H9 (cell line): ENCODE data around the gene TPM4. TPM values are rescaled to one million over a fixed set of nuclear protein-coding genes. Genes with fewer than 3 reads are reported as not detected.

Experiments
- DNase-seq: peaks from one replicate; pipeline ENCODE4 v3.0.0-alpha.2; 2017
- H2AFZ ChIP-seq: one replicate; pipeline ENCODE4 v1.6.1; 2013; ENCODE audit warnings: mild to moderate bottlenecking, low read length, control low read depth, moderate library complexity
- H2AK5ac ChIP-seq: 2 replicates; pipeline ENCODE4 v1.6.1; 2013; ENCODE audit warnings: low read length, control low read depth, mixed read lengths; ENCODE audit not compliant: insufficient read length
- H2BK120ac ChIP-seq: one replicate; pipeline ENCODE4 v1.6.1; 2013; ENCODE audit warnings: low read depth, mild to moderate bottlenecking, low read length, control low read depth, inconsistent platforms; ENCODE audit not compliant: poor library complexity, severe bottlenecking
- H2BK12ac ChIP-seq: 2 replicates; pipeline ENCODE4 v1.6.1; 2013; ENCODE audit warnings: low read length, control low read depth, mixed read lengths, low read depth; ENCODE audit not compliant: insufficient read length
- H2BK15ac ChIP-seq: 2 replicates; pipeline ENCODE4 v1.6.1; 2013; ENCODE audit warnings: low read depth, low read length, control low read depth
- H2BK20ac ChIP-seq: one replicate; pipeline ENCODE4 v1.6.1; 2013; ENCODE audit warnings: low read depth, mild to moderate bottlenecking, low read length, control low read depth, inconsistent platforms; ENCODE audit not compliant: poor library complexity, severe bottlenecking
- H2BK5ac ChIP-seq: 2 replicates; pipeline ENCODE4 v1.6.1; 2013; ENCODE audit warnings: low read length, control low read depth, mixed read lengths; ENCODE audit not compliant: insufficient read length
- H3K14ac ChIP-seq: 2 replicates; pipeline ENCODE4 v1.6.1; 2013; ENCODE audit warnings: low read length, control low read depth; ENCODE audit not compliant: insufficient read depth
- H3K18ac ChIP-seq: 2 replicates; pipeline ENCODE4 v1.6.1; 2013; ENCODE audit warnings: low read depth, mild to moderate bottlenecking, mixed read lengths, low read length, control low read depth; ENCODE audit not compliant: insufficient read length
- H3K23ac ChIP-seq: 2 replicates; pipeline ENCODE4 v1.6.1; 2013; ENCODE audit warnings: low read length, control low read depth, mixed read lengths, low read depth; ENCODE audit not compliant: insufficient read length
- H3K23me2 ChIP-seq: 2 replicates; pipeline ENCODE4 v1.6.1; 2013; ENCODE audit warnings: low read depth, mild to moderate bottlenecking, mixed read lengths, low read length, control low read depth; ENCODE audit not compliant: insufficient read length, poor library complexity, severe bottlenecking
- H3K27ac ChIP-seq: 2 replicates; pipeline ENCODE4 v1.5.1; 2013; ENCODE audit warnings: low read length, control low read depth, mixed read lengths, low read depth; ENCODE audit not compliant: insufficient read length
- H3K27me3 ChIP-seq: 2 replicates; pipeline ENCODE4 v1.6.1; 2013; ENCODE audit warnings: low read length, control low read depth, inconsistent platforms; ENCODE audit not compliant: insufficient read depth
- H3K4ac ChIP-seq: 2 replicates; pipeline ENCODE4 v1.6.1; 2013; ENCODE audit warnings: low read depth, mild to moderate bottlenecking, control low read depth, inconsistent platforms, low read length, moderate library complexity
- H3K4me1 ChIP-seq: 2 replicates; pipeline ENCODE4 v1.6.1; 2013; ENCODE audit warnings: low read length, control low read depth, inconsistent platforms; ENCODE audit not compliant: insufficient read depth
- H3K4me2 ChIP-seq: 2 replicates; pipeline ENCODE4 v1.6.1; 2013; ENCODE audit warnings: low read length, control low read depth, mixed read lengths; ENCODE audit not compliant: insufficient read length, insufficient read depth
- H3K56ac ChIP-seq: 2 replicates; pipeline ENCODE4 v1.6.1; 2013; ENCODE audit warnings: low read depth, mild to moderate bottlenecking, mixed read lengths, low read length, control low read depth; ENCODE audit not compliant: insufficient read length
- H3K79me1 ChIP-seq: 2 replicates; pipeline ENCODE4 v1.6.1; 2013; ENCODE audit warnings: low read depth, mild to moderate bottlenecking, moderate library complexity, low read length, control low read depth, inconsistent platforms; ENCODE audit not compliant: insufficient read depth, poor library complexity, severe bottlenecking
- H3K79me2 ChIP-seq: 2 replicates; pipeline ENCODE4 v1.6.1; 2013; ENCODE audit warnings: low read length, control low read depth, inconsistent platforms; ENCODE audit not compliant: insufficient read depth
- H3K9ac ChIP-seq: 2 replicates; pipeline ENCODE4 v1.6.1; 2013; ENCODE audit warnings: low read length, control low read depth, mixed read lengths; ENCODE audit not compliant: insufficient read length; ENCODE audit errors: extremely low read depth
- H3K9me3 ChIP-seq: one replicate; pipeline ENCODE4 v1.6.1; 2013; ENCODE audit warnings: low read depth, low read length, inconsistent platforms; ENCODE audit not compliant: control insufficient read depth
- H3T11ph ChIP-seq: one replicate; pipeline ENCODE4 v1.6.1; 2013; ENCODE audit warnings: mild to moderate bottlenecking, low read length, control low read depth, inconsistent platforms
- H4K20me1 ChIP-seq: one replicate; pipeline ENCODE4 v1.6.1; 2013; ENCODE audit not compliant: control insufficient read depth, insufficient read length, insufficient read depth
- H4K5ac ChIP-seq: 2 replicates; pipeline ENCODE4 v1.6.1; 2013; ENCODE audit warnings: low read depth, mild to moderate bottlenecking, mixed read lengths, low read length, control low read depth; ENCODE audit not compliant: insufficient read length
- H4K8ac ChIP-seq: replicated peaks from 2 replicates; pipeline ENCODE4 v1.6.1; 2013; ENCODE audit warnings: low read length, control low read depth, mixed read lengths, low read depth; ENCODE audit not compliant: insufficient read length
- H4K91ac ChIP-seq: 2 replicates; pipeline ENCODE4 v1.6.1; 2013; ENCODE audit warnings: low read depth, mild to moderate bottlenecking, moderate library complexity, mixed read lengths, low read length, control low read depth; ENCODE audit not compliant: insufficient read length
- H3K27ac Mint-ChIP-seq, 3 experiments: 2 replicates in 2 of 3; 3 replicates in 1 of 3; pipeline ENCODE4 v1.8.0; 2020 to 2021; ENCODE audit warnings: mixed read lengths in 3 of 3, mild to moderate bottlenecking in 1 of 3, moderate library complexity in 1 of 3
- H3K27me3 Mint-ChIP-seq: 2 replicates; pipeline ENCODE4 v1.8.0; 2021; ENCODE audit warnings: low read depth, mild to moderate bottlenecking, moderate library complexity, mixed read lengths
- H3K36me3 Mint-ChIP-seq, 3 experiments: 2 replicates in 2 of 3; 3 replicates in 1 of 3; pipeline ENCODE4 v1.8.0; 2020 to 2021; ENCODE audit warnings: low read depth in 3 of 3, mixed read lengths in 3 of 3; ENCODE audit not compliant: insufficient read depth in 1 of 3
- H3K4me1 Mint-ChIP-seq, 2 experiments: 2 replicates each; pipeline ENCODE4 v1.8.0; 2020; ENCODE audit warnings: mixed read lengths in 2 of 2
- H3K4me3 Mint-ChIP-seq, 2 experiments: 2 replicates in 1 of 2; 3 replicates in 1 of 2; pipeline ENCODE4 v1.8.0; 2020 to 2021; ENCODE audit warnings: mild to moderate bottlenecking in 2 of 2, mixed read lengths in 2 of 2, moderate library complexity in 1 of 2
- H3K9me3 Mint-ChIP-seq, 2 experiments: 2 replicates in 1 of 2; 3 replicates in 1 of 2; pipeline ENCODE4 v1.8.0; 2020; ENCODE audit warnings: mild to moderate bottlenecking in 2 of 2, mixed read lengths in 2 of 2, moderate library complexity in 1 of 2
- WGBS: extraction: QIAGEN DNeasy Blood & Tissue Kit; methylation state at CpG from one replicate; pipeline ENCODE4 v1.1.7; 2013; ENCODE audit warnings: missing lambda C conversion rate, low lambda C conversion rate, mixed read lengths; ENCODE audit not compliant: insufficient read length; ENCODE audit errors: extremely low coverage; 5-methylcytosine and 5-hydroxymethylcytosine counted together
- total RNA-seq: library from RNA; stranded (reverse); gene quantifications from 2 replicates; pipeline ENCODE4 v1.2.1, GENCODE V29; 2021
- TF ChIP-seq, protein P1 (sequence below): fragments of 200-600 bp; sonication (generic); conservative IDR thresholded peaks from 3 replicates; pipeline ENCODE4 v1.8.0; 2021; ENCODE audit warnings: antibody characterized with exemption, mild to moderate bottlenecking

The TPM4 gene
- total RNA-seq, 1 experiment from 2014 or later: 431 TPM

DNA sequence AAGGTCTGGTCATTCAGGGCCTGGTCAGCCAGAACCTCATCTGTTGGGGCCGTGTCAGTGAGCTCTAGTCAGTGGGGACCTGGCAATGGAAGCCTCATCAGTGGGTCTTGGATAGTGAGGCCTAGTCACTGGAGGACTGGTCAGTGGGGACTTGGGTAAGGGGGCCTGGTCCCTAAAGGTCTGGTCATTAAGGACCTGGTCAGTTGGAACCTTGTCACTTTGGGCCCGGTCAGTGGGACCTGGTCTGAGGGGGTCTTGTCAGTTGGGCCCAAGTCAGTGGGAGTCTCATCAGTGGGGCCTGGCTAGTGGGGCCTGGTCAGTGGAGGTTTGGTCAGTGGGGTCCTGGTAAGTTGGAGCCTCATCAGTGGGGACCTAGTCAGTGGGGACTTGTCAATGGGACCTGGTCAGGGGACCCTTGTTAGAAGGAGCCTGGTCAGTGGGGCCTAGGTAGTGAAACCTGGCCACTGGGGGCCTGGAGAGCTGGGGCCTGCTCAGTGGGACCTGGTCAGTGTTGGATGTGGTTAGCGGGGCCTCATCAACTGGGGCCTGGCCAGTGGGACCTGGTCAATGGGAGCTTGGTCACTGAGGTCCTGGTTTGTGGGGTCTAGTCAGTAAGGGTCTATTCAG is 43.7 kb upstream of the TPM4 start:
- H3K36me3 Mint-ChIP-seq: peaks cover 3 to 5% (median 3%) of the 10 kb centered on the region in 3 experiments; a peak in 3 of 7 replicates
- H3K9me3 Mint-ChIP-seq: peaks cover 8 to 82% of the 10 kb centered on the region in 2 experiments
- no peak overlapping the region for H3K4me3 Mint-ChIP-seq
- Histone ChIP-seq H3K9ac (no peak overlapping the region), H4K20me1 (no peaks in the 10 kb centered on the region), H2BK20ac (no peak overlapping the region), H4K91ac (no peak overlapping the region), H3K23me2 (no peaks in the 10 kb centered on the region), H3T11ph (no peak overlapping the region), H2AK5ac (no peak overlapping the region), H2AFZ (no peak overlapping the region), H3K79me1 (no peaks in the 10 kb centered on the region), H3K4me2 (no peak overlapping the region), H4K5ac (no peak overlapping the region), H3K9me3 (peaks cover 20% of the 10 kb centered on the region), H3K4me1 (no peaks in the 10 kb centered on the region), H3K14ac (no peak overlapping the region), H2BK120ac (no peak overlapping the region), H3K56ac (no peak overlapping the region), H3K27ac (no peak overlapping the region), H2BK5ac (no peak overlapping the region), H3K27me3 (no peaks in the 10 kb centered on the region), H3K4ac (no peak overlapping the region), H3K79me2 (no peaks in the 10 kb centered on the region), H2BK15ac (no peak overlapping the region), H3K23ac (no peak overlapping the region), H3K18ac (no peak overlapping the region), H2BK12ac (no peak overlapping the region), H4K8ac (no peak overlapping the region)
- H3K4me1 Mint-ChIP-seq: no peaks in the 10 kb centered on the region
- H3K27ac Mint-ChIP-seq: no peak overlapping the region
- WGBS: no CpG with 5 or more reads among the region's 3 CpGs
- H3K27me3 Mint-ChIP-seq: peaks cover 1% of the 10 kb centered on the region
- TF ChIP-seq, protein P1, sequence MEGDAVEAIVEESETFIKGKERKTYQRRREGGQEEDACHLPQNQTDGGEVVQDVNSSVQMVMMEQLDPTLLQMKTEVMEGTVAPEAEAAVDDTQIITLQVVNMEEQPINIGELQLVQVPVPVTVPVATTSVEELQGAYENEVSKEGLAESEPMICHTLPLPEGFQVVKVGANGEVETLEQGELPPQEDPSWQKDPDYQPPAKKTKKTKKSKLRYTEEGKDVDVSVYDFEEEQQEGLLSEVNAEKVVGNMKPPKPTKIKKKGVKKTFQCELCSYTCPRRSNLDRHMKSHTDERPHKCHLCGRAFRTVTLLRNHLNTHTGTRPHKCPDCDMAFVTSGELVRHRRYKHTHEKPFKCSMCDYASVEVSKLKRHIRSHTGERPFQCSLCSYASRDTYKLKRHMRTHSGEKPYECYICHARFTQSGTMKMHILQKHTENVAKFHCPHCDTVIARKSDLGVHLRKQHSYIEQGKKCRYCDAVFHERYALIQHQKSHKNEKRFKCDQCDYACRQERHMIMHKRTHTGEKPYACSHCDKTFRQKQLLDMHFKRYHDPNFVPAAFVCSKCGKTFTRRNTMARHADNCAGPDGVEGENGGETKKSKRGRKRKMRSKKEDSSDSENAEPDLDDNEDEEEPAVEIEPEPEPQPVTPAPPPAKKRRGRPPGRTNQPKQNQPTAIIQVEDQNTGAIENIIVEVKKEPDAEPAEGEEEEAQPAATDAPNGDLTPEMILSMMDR: no peak
- no peak for DNase-seq
